ENCODE measurements around the gene PLEKHM2.

GRCh38 chr1:15693371-15693770 is 9.3 kb downstream of the PLEKHM2 start:
- TF ChIP-seq CTCF (IDR thresholded peaks at IDR 0.05; ENCODE audit: low read length) = no peak
- TF ChIP-seq EZH2 (IDR thresholded peaks at IDR 0.05; ENCODE audit: borderline replicate concordance, low read length) = no peak

Data from OCI-LY1 (cell line).